Measurements from ENCODE around the gene COLEC11.

DNA sequence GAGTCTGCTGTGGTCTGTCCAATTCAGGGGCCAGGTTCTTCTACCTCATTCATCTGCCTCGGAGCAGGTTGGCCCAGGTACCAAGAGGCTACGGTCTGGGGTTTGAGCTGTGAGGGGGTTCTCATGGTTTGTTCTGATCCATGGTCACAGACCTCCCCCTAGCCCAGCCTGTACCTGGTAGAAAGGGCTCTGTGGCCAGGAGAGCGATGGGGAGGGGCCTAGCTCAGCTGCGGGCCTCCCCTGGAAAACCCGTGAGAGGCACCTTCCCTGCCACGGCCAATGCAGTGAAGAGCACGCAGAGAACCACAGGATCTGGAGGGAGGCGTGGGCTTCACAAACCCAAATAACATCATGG, 43.5 kb downstream of the COLEC11 start:
- TF ChIP-seq POLR2A (IDR thresholded peaks at IDR 0.05; ENCODE audit: low read depth, low read length) (no peak), POLR2AphosphoS5 (IDR thresholded peaks at IDR 0.05; ENCODE audit: low read depth, low read length) (no peak), TAF1 (IDR thresholded peaks at IDR 0.05; ENCODE audit: borderline replicate concordance, low read depth, low read length) (no peak)

All from GM12892 (cell line).